Measurements from ENCODE around the gene NHLRC2. TPM values are rescaled to one million over a fixed set of nuclear protein-coding genes. Genes with fewer than 3 reads are reported as not detected.

NHLRC2 gene
- total and polyA plus RNA-seq, 8 donors: 2.8 to 112 (median 16.4) TPM

GRCh38 chr10:113854761-113855588 is 514 bp downstream of the NHLRC2 start:
- WGBS, 5 donors: 0 to 3% (median 1%) methylated on average over 33 to 62 of the region's 62 CpGs
- TF ChIP-seq POLR2A (IDR thresholded peaks at IDR 0.05) (no peak), CTCF (IDR thresholded peaks at IDR 0.05) (peak in 1 of 7 experiments; percentile 7)
- Histone ChIP-seq H3K27ac (peak overlapping the region; percentile 92 to 95 (median 93)), H3K9me3 (no peaks in the 10 kb centered on the region), H3K27me3 (no peaks in the 10 kb centered on the region), H3K4me1 (peaks cover 17 to 79% (median 43%) of the 10 kb centered on the region in 4 donors), H3K36me3 (peaks cover 3 to 14% (median 8%) of the 10 kb centered on the region in 4 donors), H3K4me3 (peak overlapping the region; percentile 85 to 96 (median 87))
- DNase-seq: peak; percentile 47 to 81
- intact Hi-C loops (cut with DNase I; ENCODE audit: low total_unique reads): no loop called here

GRCh38 chr10:113856563-113856962 is 2.1 kb downstream of the NHLRC2 start:
- 39 to 72% (median 56%) methylated on average over 1 of the region's 1 CpG for whole genome bisulfite sequencing, 5 donors
- H3K4me3 ChIP-seq: peak overlapping the region in 2 of 4 donors; percentile 85 to 96
- TF ChIP-seq CTCF (IDR thresholded peaks at IDR 0.05) (no peak), POLR2A (IDR thresholded peaks at IDR 0.05) (no peak), POLR2AphosphoS5 (IDR thresholded peaks at IDR 0.05) (no peak), EP300 (IDR thresholded peaks at IDR 0.05) (no peak)
- peaks cover 14 to 30% (median 23%) of the 10 kb centered on the region in 4 donors for H3K36me3 ChIP-seq
- no peaks in the 10 kb centered on the region for H3K27me3 ChIP-seq
- intact Hi-C loops (cut with DNase I; ENCODE audit: low total_unique reads): no loop called here
- H3K4me1 ChIP-seq: peaks cover 17 to 65% (median 41%) of the 10 kb centered on the region in 4 donors
- H3K9me3 ChIP-seq: no peaks in the 10 kb centered on the region
- no peak for DNase-seq
- H3K27ac ChIP-seq: no peak overlapping the region

- Histone ChIP-seq H3K4me3 (no peak overlapping the region), H3K36me3 (peaks cover 14 to 35% (median 28%) of the 10 kb centered on the region in 4 donors), H3K4me1 (peaks cover 11 to 58% (median 37%) of the 10 kb centered on the region in 4 donors), H3K27me3 (no peaks in the 10 kb centered on the region), H3K27ac (no peak overlapping the region), H3K9me3 (no peaks in the 10 kb centered on the region)
- no peak for TF ChIP-seq EP300 (IDR thresholded peaks at IDR 0.05)
- TF ChIP-seq POLR2AphosphoS5 (IDR thresholded peaks at IDR 0.05): no peak
- TF ChIP-seq POLR2A (IDR thresholded peaks at IDR 0.05): no peak
- no peak for TF ChIP-seq CTCF (IDR thresholded peaks at IDR 0.05)
- no peak for DNase-seq
- intact Hi-C loops (cut with DNase I; ENCODE audit: low total_unique reads): no loop called here
These were observed 2.7 kb downstream of the NHLRC2 start for GRCh38 chr10:113857210-113857609.

GRCh38 chr10:113858541-113858940 is 4.1 kb downstream of the NHLRC2 start:
- H3K9me3 ChIP-seq: no peaks in the 10 kb centered on the region
- TF ChIP-seq EP300 (IDR thresholded peaks at IDR 0.05) (no peak), POLR2A (IDR thresholded peaks at IDR 0.05) (no peak), POLR2AphosphoS5 (IDR thresholded peaks at IDR 0.05) (no peak), CTCF (IDR thresholded peaks at IDR 0.05) (no peak)
- peaks cover 11 to 45% (median 28%) of the 10 kb centered on the region in 4 donors for H3K4me1 ChIP-seq
- intact Hi-C loops (cut with DNase I; ENCODE audit: low total_unique reads): no loop called here
- H3K4me3 ChIP-seq: no peak overlapping the region
- H3K36me3 ChIP-seq: peaks cover 14 to 39% (median 34%) of the 10 kb centered on the region in 4 donors
- DNase-seq: no peak
- no peak overlapping the region for H3K27ac ChIP-seq
- no peaks in the 10 kb centered on the region for H3K27me3 ChIP-seq
- 58 to 75% (median 65%) methylated on average over 2 of the region's 2 CpGs for WGBS, 5 donors

Measured in stomach (tissue), 9 donors.